ENCODE data around the gene ANKRD33. TPM values are rescaled to one million over a fixed set of nuclear protein-coding genes. Genes with fewer than 3 reads are reported as not detected.

The ANKRD33 gene
- total RNA-seq, result not detected in 2 replicates

DNA sequence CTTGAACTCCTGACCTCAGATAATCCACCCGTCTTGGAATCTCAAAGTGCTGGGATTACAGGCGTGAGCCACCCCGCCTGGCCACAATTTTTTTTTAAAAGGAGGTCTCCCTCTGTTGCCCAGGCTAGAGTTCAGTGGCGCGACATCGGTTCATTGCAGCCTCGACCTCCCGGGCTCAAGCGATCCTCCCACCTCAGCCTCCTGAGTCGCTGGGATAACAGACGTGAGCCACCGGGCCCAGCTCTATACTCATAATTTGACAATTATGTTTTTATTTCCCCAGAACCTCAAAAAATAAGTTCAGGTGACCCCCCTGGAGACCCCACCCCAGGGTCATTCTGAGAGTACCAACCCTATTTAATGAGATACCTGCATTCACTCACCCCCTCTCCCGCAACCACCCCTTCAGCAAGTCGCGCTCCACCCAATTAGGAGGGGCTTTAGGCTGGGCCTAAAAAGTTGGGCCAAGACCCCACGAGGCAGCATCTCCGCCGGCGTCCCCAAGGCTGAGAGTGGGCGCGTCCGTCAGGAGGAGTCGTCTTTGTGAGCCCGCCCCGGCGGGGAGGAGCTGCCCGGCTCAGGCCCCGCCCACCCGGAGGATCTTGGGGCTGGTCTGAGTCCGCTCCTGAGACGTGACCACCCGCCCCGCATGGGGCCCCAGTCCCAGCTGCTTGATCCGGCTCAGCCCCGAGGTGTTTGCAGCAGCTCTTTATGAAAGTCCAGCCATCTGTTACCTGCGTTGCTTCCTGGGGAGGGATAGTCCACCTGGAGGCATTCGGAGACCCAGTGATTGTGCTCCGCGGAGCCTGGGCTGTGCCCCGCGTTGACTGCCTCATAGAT lies at the start of gene ANKRD33:
TSS of gene ANKRD33 (plus strand) at position 628 of the 840 bp plus-strand sequence. CDS start at position 712, 84 bp downstream.

DNA sequence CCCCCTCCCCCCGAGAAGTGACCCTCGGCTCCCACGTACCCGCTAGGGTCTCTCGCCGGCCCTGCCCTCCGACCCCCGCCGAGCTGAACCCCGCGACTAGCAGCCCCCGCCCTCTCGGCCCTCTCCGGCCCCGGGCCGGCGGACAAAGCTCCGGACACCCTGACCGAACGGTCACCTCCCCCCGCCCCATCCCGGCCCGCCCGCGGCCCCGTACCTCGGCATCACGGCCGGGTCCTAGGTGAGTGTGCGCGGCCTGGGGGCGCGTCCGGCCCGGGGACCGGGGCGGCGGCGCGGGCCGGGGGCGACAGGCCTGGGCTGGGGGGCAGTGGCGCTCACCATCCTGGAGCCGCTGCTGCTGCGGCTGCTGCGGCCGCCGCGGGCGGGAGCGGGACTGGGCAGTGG lies 39.6 kb upstream of the ANKRD33 start, which contains the start of gene FIGNL2:
TSS of gene FIGNL2 (minus strand) at position 393 of the 402 bp plus-strand sequence. CDS start 26,305 bp downstream, outside the sequence.

GRCh38 chr12:51907083-51907855 lies 19.4 kb downstream of the ANKRD33 start, which contains the start of gene ACVRL1:
TSS of gene ACVRL1 (plus strand) at chr12:51907504. CDS start at chr12:51912475, 4,971 bp downstream.

Other genes with a start within 250 kb of the ANKRD33 start
- 0.33 and 2.3 TPM in 2 replicates for gene FIGNL2, start 39.4 kb upstream of the ANKRD33 start, total RNA-seq
- gene ACVRL1, start 19.4 kb downstream of the ANKRD33 start, total RNA-seq, result 2.1 and 3.9 TPM in 2 replicates
- 8.5 and 14.6 TPM in 2 replicates for gene ACVR1B, start 63.6 kb downstream of the ANKRD33 start, total RNA-seq
- gene TAMALIN, start 118.8 kb downstream of the ANKRD33 start, total RNA-seq, result 0.98 and 5.1 TPM in 2 replicates
- 3.8 and 6.4 TPM in 2 replicates for gene NR4A1, start 163.3 kb downstream of the ANKRD33 start, total RNA-seq
- 33.8 and 52.6 TPM in 2 replicates for gene ATG101, start 181.9 kb downstream of the ANKRD33 start, total RNA-seq
- gene SMIM41, start 191.6 kb downstream of the ANKRD33 start, total RNA-seq, result not detected in 2 replicates

Data from mesangial cell (primary cell).